H9 (cell line): Measurements from ENCODE around the gene HACD1. TPM values are rescaled to one million over a fixed set of nuclear protein-coding genes. Genes with fewer than 3 reads are reported as not detected.
"Not testable (repeated sequence)": the region's sequence is repeated elsewhere in the genome, so short reads cannot be mapped to it uniquely, and the experiment has no call there.

Source experiments
- DNase-seq: peaks from one replicate; pipeline ENCODE4 v3.0.0-alpha.2; 2017
- H2AFZ ChIP-seq: one replicate; pipeline ENCODE4 v1.6.1; 2013; ENCODE audit warnings: mild to moderate bottlenecking, low read length, control low read depth, moderate library complexity
- H2AK5ac ChIP-seq: 2 replicates; pipeline ENCODE4 v1.6.1; 2013; ENCODE audit warnings: low read length, control low read depth, mixed read lengths; ENCODE audit not compliant: insufficient read length
- H2BK120ac ChIP-seq: one replicate; pipeline ENCODE4 v1.6.1; 2013; ENCODE audit warnings: low read depth, mild to moderate bottlenecking, low read length, control low read depth, inconsistent platforms; ENCODE audit not compliant: poor library complexity, severe bottlenecking
- H2BK12ac ChIP-seq: 2 replicates; pipeline ENCODE4 v1.6.1; 2013; ENCODE audit warnings: low read length, control low read depth, mixed read lengths, low read depth; ENCODE audit not compliant: insufficient read length
- H2BK15ac ChIP-seq: 2 replicates; pipeline ENCODE4 v1.6.1; 2013; ENCODE audit warnings: low read depth, low read length, control low read depth
- H2BK20ac ChIP-seq: one replicate; pipeline ENCODE4 v1.6.1; 2013; ENCODE audit warnings: low read depth, mild to moderate bottlenecking, low read length, control low read depth, inconsistent platforms; ENCODE audit not compliant: poor library complexity, severe bottlenecking
- H2BK5ac ChIP-seq: 2 replicates; pipeline ENCODE4 v1.6.1; 2013; ENCODE audit warnings: low read length, control low read depth, mixed read lengths; ENCODE audit not compliant: insufficient read length
- H3K14ac ChIP-seq: 2 replicates; pipeline ENCODE4 v1.6.1; 2013; ENCODE audit warnings: low read length, control low read depth; ENCODE audit not compliant: insufficient read depth
- H3K18ac ChIP-seq: 2 replicates; pipeline ENCODE4 v1.6.1; 2013; ENCODE audit warnings: low read depth, mild to moderate bottlenecking, mixed read lengths, low read length, control low read depth; ENCODE audit not compliant: insufficient read length
- H3K23ac ChIP-seq: 2 replicates; pipeline ENCODE4 v1.6.1; 2013; ENCODE audit warnings: low read length, control low read depth, mixed read lengths, low read depth; ENCODE audit not compliant: insufficient read length
- H3K23me2 ChIP-seq: 2 replicates; pipeline ENCODE4 v1.6.1; 2013; ENCODE audit warnings: low read depth, mild to moderate bottlenecking, mixed read lengths, low read length, control low read depth; ENCODE audit not compliant: insufficient read length, poor library complexity, severe bottlenecking
- H3K27ac ChIP-seq: 2 replicates; pipeline ENCODE4 v1.5.1; 2013; ENCODE audit warnings: low read length, control low read depth, mixed read lengths, low read depth; ENCODE audit not compliant: insufficient read length
- H3K27me3 ChIP-seq: 2 replicates; pipeline ENCODE4 v1.6.1; 2013; ENCODE audit warnings: low read length, control low read depth, inconsistent platforms; ENCODE audit not compliant: insufficient read depth
- H3K4ac ChIP-seq: 2 replicates; pipeline ENCODE4 v1.6.1; 2013; ENCODE audit warnings: low read depth, mild to moderate bottlenecking, control low read depth, inconsistent platforms, low read length, moderate library complexity
- H3K4me1 ChIP-seq: 2 replicates; pipeline ENCODE4 v1.6.1; 2013; ENCODE audit warnings: low read length, control low read depth, inconsistent platforms; ENCODE audit not compliant: insufficient read depth
- H3K4me2 ChIP-seq: 2 replicates; pipeline ENCODE4 v1.6.1; 2013; ENCODE audit warnings: low read length, control low read depth, mixed read lengths; ENCODE audit not compliant: insufficient read length, insufficient read depth
- H3K56ac ChIP-seq: 2 replicates; pipeline ENCODE4 v1.6.1; 2013; ENCODE audit warnings: low read depth, mild to moderate bottlenecking, mixed read lengths, low read length, control low read depth; ENCODE audit not compliant: insufficient read length
- H3K79me1 ChIP-seq: 2 replicates; pipeline ENCODE4 v1.6.1; 2013; ENCODE audit warnings: low read depth, mild to moderate bottlenecking, moderate library complexity, low read length, control low read depth, inconsistent platforms; ENCODE audit not compliant: insufficient read depth, poor library complexity, severe bottlenecking
- H3K79me2 ChIP-seq: 2 replicates; pipeline ENCODE4 v1.6.1; 2013; ENCODE audit warnings: low read length, control low read depth, inconsistent platforms; ENCODE audit not compliant: insufficient read depth
- H3K9ac ChIP-seq: 2 replicates; pipeline ENCODE4 v1.6.1; 2013; ENCODE audit warnings: low read length, control low read depth, mixed read lengths; ENCODE audit not compliant: insufficient read length; ENCODE audit errors: extremely low read depth
- H3K9me3 ChIP-seq: one replicate; pipeline ENCODE4 v1.6.1; 2013; ENCODE audit warnings: low read depth, low read length, inconsistent platforms; ENCODE audit not compliant: control insufficient read depth
- H3T11ph ChIP-seq: one replicate; pipeline ENCODE4 v1.6.1; 2013; ENCODE audit warnings: mild to moderate bottlenecking, low read length, control low read depth, inconsistent platforms
- H4K20me1 ChIP-seq: one replicate; pipeline ENCODE4 v1.6.1; 2013; ENCODE audit not compliant: control insufficient read depth, insufficient read length, insufficient read depth
- H4K5ac ChIP-seq: 2 replicates; pipeline ENCODE4 v1.6.1; 2013; ENCODE audit warnings: low read depth, mild to moderate bottlenecking, mixed read lengths, low read length, control low read depth; ENCODE audit not compliant: insufficient read length
- H4K8ac ChIP-seq: replicated peaks from 2 replicates; pipeline ENCODE4 v1.6.1; 2013; ENCODE audit warnings: low read length, control low read depth, mixed read lengths, low read depth; ENCODE audit not compliant: insufficient read length
- H4K91ac ChIP-seq: 2 replicates; pipeline ENCODE4 v1.6.1; 2013; ENCODE audit warnings: low read depth, mild to moderate bottlenecking, moderate library complexity, mixed read lengths, low read length, control low read depth; ENCODE audit not compliant: insufficient read length
- H3K27ac Mint-ChIP-seq, 3 experiments: 2 replicates in 2 of 3; 3 replicates in 1 of 3; pipeline ENCODE4 v1.8.0; 2020 to 2021; ENCODE audit warnings: mixed read lengths in 3 of 3, mild to moderate bottlenecking in 1 of 3, moderate library complexity in 1 of 3
- H3K27me3 Mint-ChIP-seq: 2 replicates; pipeline ENCODE4 v1.8.0; 2021; ENCODE audit warnings: low read depth, mild to moderate bottlenecking, moderate library complexity, mixed read lengths
- H3K36me3 Mint-ChIP-seq, 3 experiments: 2 replicates in 2 of 3; 3 replicates in 1 of 3; pipeline ENCODE4 v1.8.0; 2020 to 2021; ENCODE audit warnings: low read depth in 3 of 3, mixed read lengths in 3 of 3; ENCODE audit not compliant: insufficient read depth in 1 of 3
- H3K4me1 Mint-ChIP-seq, 2 experiments: 2 replicates each; pipeline ENCODE4 v1.8.0; 2020; ENCODE audit warnings: mixed read lengths in 2 of 2
- H3K4me3 Mint-ChIP-seq, 2 experiments: 2 replicates in 1 of 2; 3 replicates in 1 of 2; pipeline ENCODE4 v1.8.0; 2020 to 2021; ENCODE audit warnings: mild to moderate bottlenecking in 2 of 2, mixed read lengths in 2 of 2, moderate library complexity in 1 of 2
- H3K9me3 Mint-ChIP-seq, 2 experiments: 2 replicates in 1 of 2; 3 replicates in 1 of 2; pipeline ENCODE4 v1.8.0; 2020; ENCODE audit warnings: mild to moderate bottlenecking in 2 of 2, mixed read lengths in 2 of 2, moderate library complexity in 1 of 2
- WGBS: extraction: QIAGEN DNeasy Blood & Tissue Kit; methylation state at CpG from one replicate; pipeline ENCODE4 v1.1.7; 2013; ENCODE audit warnings: missing lambda C conversion rate, low lambda C conversion rate, mixed read lengths; ENCODE audit not compliant: insufficient read length; ENCODE audit errors: extremely low coverage; 5-methylcytosine and 5-hydroxymethylcytosine counted together
- total RNA-seq: library from RNA; stranded (reverse); gene quantifications from 2 replicates; pipeline ENCODE4 v1.2.1, GENCODE V29; 2021
- TF ChIP-seq, protein P1 (sequence below): fragments of 200-600 bp; sonication (generic); conservative IDR thresholded peaks from 3 replicates; pipeline ENCODE4 v1.8.0; 2021; ENCODE audit warnings: antibody characterized with exemption, mild to moderate bottlenecking

The HACD1 gene
- total RNA-seq, 1 experiment from 2014 or later, result 25.0 TPM

DNA sequence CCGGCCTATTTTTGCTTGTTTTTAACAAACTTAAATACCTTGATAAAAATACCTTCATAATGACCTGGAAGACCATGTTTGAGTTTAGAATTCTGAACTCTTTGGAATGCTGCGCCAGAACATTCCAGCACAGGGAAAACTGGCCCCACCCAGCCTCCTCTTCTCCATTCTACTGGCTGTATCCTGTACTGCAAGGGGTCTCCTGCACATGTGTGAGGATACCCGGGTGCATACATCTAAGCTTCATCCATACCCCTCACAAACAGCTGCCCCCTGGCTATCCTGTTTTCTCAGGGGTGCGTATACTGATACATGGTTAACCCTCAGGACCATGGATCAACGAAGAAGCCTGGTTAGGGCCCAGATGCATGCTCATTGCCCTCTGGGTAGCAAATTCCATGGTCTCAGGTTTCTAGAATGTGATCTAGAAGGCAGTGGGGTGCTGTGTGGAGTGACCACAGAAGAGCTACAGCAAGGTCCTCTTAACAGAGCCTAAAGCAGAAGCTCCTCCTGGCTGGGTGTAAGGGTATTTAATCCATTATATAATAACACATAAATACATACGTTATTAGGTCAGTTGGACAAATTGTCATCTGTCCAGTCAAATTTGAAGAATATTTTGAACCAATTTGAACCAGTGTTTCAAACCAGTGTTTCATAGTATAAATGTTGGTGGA, 26.1 kb downstream of the HACD1 start:
- H2BK20ac ChIP-seq, result no peak overlapping the region
- no peak overlapping the region for H2BK5ac ChIP-seq
- H3K4me2 ChIP-seq, result no peak overlapping the region
- H3K9ac ChIP-seq, result no peak overlapping the region
- no peak overlapping the region for H3K23ac ChIP-seq
- H3K9me3 ChIP-seq, result no peaks in the 10 kb centered on the region
- no peak overlapping the region for H3K18ac ChIP-seq
- no peak overlapping the region for H3K4ac ChIP-seq
- H3K27ac ChIP-seq, result no peak overlapping the region
- no peak overlapping the region for H3T11ph ChIP-seq
- H2BK15ac ChIP-seq, result no peak overlapping the region
- H4K8ac ChIP-seq, result no peak overlapping the region
- peaks cover 1 to 7% (median 7%) of the 10 kb centered on the region in 3 experiments; a peak in 4 of 7 replicates for H3K36me3 Mint-ChIP-seq
- H3K79me1 ChIP-seq, result no peaks in the 10 kb centered on the region
- H3K9me3 Mint-ChIP-seq, result peaks cover 0 to 3% of the 10 kb centered on the region in 2 experiments; a peak in 2 of 5 replicates
- H2BK12ac ChIP-seq, result no peak overlapping the region
- H3K4me1 Mint-ChIP-seq, result peaks cover 4 to 6% of the 10 kb centered on the region in 2 experiments
- TF ChIP-seq, protein P1, sequence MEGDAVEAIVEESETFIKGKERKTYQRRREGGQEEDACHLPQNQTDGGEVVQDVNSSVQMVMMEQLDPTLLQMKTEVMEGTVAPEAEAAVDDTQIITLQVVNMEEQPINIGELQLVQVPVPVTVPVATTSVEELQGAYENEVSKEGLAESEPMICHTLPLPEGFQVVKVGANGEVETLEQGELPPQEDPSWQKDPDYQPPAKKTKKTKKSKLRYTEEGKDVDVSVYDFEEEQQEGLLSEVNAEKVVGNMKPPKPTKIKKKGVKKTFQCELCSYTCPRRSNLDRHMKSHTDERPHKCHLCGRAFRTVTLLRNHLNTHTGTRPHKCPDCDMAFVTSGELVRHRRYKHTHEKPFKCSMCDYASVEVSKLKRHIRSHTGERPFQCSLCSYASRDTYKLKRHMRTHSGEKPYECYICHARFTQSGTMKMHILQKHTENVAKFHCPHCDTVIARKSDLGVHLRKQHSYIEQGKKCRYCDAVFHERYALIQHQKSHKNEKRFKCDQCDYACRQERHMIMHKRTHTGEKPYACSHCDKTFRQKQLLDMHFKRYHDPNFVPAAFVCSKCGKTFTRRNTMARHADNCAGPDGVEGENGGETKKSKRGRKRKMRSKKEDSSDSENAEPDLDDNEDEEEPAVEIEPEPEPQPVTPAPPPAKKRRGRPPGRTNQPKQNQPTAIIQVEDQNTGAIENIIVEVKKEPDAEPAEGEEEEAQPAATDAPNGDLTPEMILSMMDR, result no peak
- no peaks in the 10 kb centered on the region for H4K20me1 ChIP-seq
- H3K27ac Mint-ChIP-seq, result no peak overlapping the region
- H3K27me3 ChIP-seq, result no peaks in the 10 kb centered on the region
- H3K4me1 ChIP-seq, result no peaks in the 10 kb centered on the region
- H3K27me3 Mint-ChIP-seq, result no peaks in the 10 kb centered on the region
- no peak overlapping the region for H2AFZ ChIP-seq
- H3K79me2 ChIP-seq, result no peaks in the 10 kb centered on the region
- H3K56ac ChIP-seq, result no peak overlapping the region
- no peak overlapping the region for H2BK120ac ChIP-seq
- H3K14ac ChIP-seq, result no peak overlapping the region
- H2AK5ac ChIP-seq, result no peak overlapping the region
- H3K23me2 ChIP-seq, result no peaks in the 10 kb centered on the region
- no peak overlapping the region for H4K5ac ChIP-seq
- no peak overlapping the region for H4K91ac ChIP-seq
- no peak for DNase-seq
- H3K4me3 Mint-ChIP-seq, result no peak overlapping the region
- no CpG with 5 or more reads among the region's 6 CpGs for WGBS

DNA sequence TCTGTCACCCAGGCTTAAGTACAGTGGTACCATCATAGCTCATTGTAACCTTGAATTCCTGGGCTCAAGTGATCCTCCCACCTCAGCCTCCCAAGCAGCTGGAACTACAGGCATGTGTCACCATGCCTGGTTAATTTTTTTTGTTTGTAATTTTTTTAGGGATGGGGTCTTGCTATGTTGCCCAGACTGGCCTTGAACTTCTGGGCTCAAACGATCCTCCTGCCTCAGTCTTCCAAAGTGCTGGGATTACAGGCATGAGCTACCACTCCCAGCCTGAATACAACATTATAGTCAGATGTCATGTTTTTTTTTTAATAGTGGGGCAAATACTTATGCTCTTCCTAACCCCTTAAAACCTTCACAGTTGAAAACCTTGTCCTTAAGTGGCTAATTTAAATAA, 27.9 kb downstream of the HACD1 start:
- not testable (repeated sequence) for H4K8ac ChIP-seq, H3K4me3 Mint-ChIP-seq, H3K79me1 ChIP-seq, H2BK5ac ChIP-seq, H3K14ac ChIP-seq, H3K23ac ChIP-seq, H2AK5ac ChIP-seq, H3K4ac ChIP-seq, H4K5ac ChIP-seq, H3K79me2 ChIP-seq, H2BK15ac ChIP-seq, H4K91ac ChIP-seq, H3K4me1 Mint-ChIP-seq, H3K18ac ChIP-seq, H3K27ac ChIP-seq, H3K4me1 ChIP-seq, H3K9me3 Mint-ChIP-seq, H3K27me3 ChIP-seq, H3K9ac ChIP-seq, H3K27ac Mint-ChIP-seq, DNase-seq, H3K4me2 ChIP-seq, H2BK20ac ChIP-seq, H3T11ph ChIP-seq, H2BK120ac ChIP-seq, H3K56ac ChIP-seq, H4K20me1 ChIP-seq, H3K23me2 ChIP-seq, H2AFZ ChIP-seq, H3K27me3 Mint-ChIP-seq, H2BK12ac ChIP-seq, H3K9me3 ChIP-seq, H3K36me3 Mint-ChIP-seq
- WGBS, result no CpG with 5 or more reads among the region's 1 CpG
